Measurements from ENCODE around the gene PHACTR1. TPM values are rescaled to one million over a fixed set of nuclear protein-coding genes. Genes with fewer than 3 reads are reported as not detected.

PHACTR1 gene
- total RNA-seq, 2 donors from 2014 or later: 2.8 to 6.3 TPM

DNA sequence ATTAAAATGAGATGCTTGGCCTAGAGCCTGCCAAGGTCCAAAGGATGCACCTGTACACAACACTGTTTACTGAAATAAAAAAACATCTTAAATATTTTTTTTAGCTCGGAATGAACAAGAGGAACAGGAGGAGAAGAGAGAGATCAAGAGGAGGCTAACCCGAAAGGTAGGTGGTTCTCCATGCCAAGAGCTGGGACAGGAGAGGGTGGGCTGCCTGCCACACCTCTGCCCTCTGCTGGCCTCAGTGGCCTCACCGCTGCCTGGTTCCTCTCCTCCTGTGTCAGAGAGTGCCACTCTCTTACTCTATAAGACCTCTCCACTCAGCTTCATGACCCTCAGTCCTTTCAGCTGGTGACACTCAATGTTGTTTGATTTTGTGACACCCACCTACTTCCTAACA lies 561.6 kb downstream of the PHACTR1 start:
- TF ChIP-seq, protein P1, sequence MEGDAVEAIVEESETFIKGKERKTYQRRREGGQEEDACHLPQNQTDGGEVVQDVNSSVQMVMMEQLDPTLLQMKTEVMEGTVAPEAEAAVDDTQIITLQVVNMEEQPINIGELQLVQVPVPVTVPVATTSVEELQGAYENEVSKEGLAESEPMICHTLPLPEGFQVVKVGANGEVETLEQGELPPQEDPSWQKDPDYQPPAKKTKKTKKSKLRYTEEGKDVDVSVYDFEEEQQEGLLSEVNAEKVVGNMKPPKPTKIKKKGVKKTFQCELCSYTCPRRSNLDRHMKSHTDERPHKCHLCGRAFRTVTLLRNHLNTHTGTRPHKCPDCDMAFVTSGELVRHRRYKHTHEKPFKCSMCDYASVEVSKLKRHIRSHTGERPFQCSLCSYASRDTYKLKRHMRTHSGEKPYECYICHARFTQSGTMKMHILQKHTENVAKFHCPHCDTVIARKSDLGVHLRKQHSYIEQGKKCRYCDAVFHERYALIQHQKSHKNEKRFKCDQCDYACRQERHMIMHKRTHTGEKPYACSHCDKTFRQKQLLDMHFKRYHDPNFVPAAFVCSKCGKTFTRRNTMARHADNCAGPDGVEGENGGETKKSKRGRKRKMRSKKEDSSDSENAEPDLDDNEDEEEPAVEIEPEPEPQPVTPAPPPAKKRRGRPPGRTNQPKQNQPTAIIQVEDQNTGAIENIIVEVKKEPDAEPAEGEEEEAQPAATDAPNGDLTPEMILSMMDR (conservative IDR thresholded peaks at IDR 0.05): peak; percentile 87
- H3K27ac Mint-ChIP-seq: no peak overlapping the region
- WGBS, 2 experiments (ENCODE audit: insufficient coverage in 1 of 2, insufficient read length in 1 of 2): 61% methylated on average over 3 of the region's 3 CpGs; no CpG with 5 or more reads in 1 of the 2 experiments

DNA sequence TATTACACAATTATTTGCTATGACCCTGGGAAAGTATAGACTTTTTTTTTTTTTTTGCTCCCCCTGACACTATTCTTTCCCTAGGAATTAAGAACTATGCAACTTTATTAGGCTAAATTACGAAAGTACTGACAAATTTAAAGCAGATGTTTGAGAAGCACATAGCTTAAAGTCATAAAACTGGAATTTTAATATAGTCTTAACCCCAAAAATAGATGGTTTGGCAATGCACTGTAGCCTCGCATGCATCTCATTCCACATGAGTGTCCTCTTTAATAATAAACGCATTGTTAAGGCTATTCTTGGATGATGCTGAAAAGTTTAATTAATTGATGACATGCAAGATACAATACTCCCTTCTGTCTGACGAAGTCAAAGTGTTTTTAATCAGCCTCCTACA lies 562.4 kb downstream of the PHACTR1 start:
- Histone ChIP-seq H3K9me3 (ENCODE audit: control insufficient read depth, low read length) (no peaks in the 10 kb centered on the region), H3K27ac (ENCODE audit: low read depth, low read length) (no peak overlapping the region), H3K9ac (ENCODE audit: extremely low read depth, low read length, poor library complexity, severe bottlenecking) (no peak overlapping the region), H3K27me3 (ENCODE audit: control insufficient read depth, insufficient read depth, low read length, poor library complexity, severe bottlenecking) (no peaks in the 10 kb centered on the region), H3K4me3 (ENCODE audit: low read length) (no peak overlapping the region), H3K36me3 (ENCODE audit: control insufficient read depth, insufficient read depth, low read length) (peaks cover 36% of the 10 kb centered on the region), H3K4me1 (ENCODE audit: control insufficient read depth, insufficient read depth, low read length) (peaks cover 5% of the 10 kb centered on the region)
- Mint-ChIP-seq H3K9me3 (no peaks in the 10 kb centered on the region), H3K27me3 (ENCODE audit: insufficient read depth) (no peaks in the 10 kb centered on the region), H3K27ac (no peak overlapping the region), H3K36me3 (ENCODE audit: low read depth) (no peaks in the 10 kb centered on the region), H3K4me1 (peaks cover 12% of the 10 kb centered on the region), H3K4me3 (no peak overlapping the region)
- DNase-seq: no peak
- 75 to 92% methylated on average over 2 to 4 of the region's 4 CpGs for WGBS, 2 experiments (ENCODE audit: insufficient coverage in 1 of 2, insufficient read length in 1 of 2)
- TF ChIP-seq, protein P1 (conservative IDR thresholded peaks at IDR 0.05): no peak

More for the DNA sequence above, 561.6 kb downstream of the PHACTR1 start:
- no peak overlapping the region for H3K4me3 Mint-ChIP-seq
- H3K4me1 Mint-ChIP-seq: peaks cover 8% of the 10 kb centered on the region
- no peaks in the 10 kb centered on the region for H3K27me3 Mint-ChIP-seq (ENCODE audit: insufficient read depth)
- no peaks in the 10 kb centered on the region for H3K9me3 ChIP-seq (ENCODE audit: control insufficient read depth, low read length)
- no peaks in the 10 kb centered on the region for H3K36me3 Mint-ChIP-seq (ENCODE audit: low read depth)
- H3K27me3 ChIP-seq (ENCODE audit: control insufficient read depth, insufficient read depth, low read length, poor library complexity, severe bottlenecking): no peaks in the 10 kb centered on the region
- peaks cover 5% of the 10 kb centered on the region for H3K4me1 ChIP-seq (ENCODE audit: control insufficient read depth, insufficient read depth, low read length)
- peaks cover 27% of the 10 kb centered on the region for H3K36me3 ChIP-seq (ENCODE audit: control insufficient read depth, insufficient read depth, low read length)
- no peaks in the 10 kb centered on the region for H3K9me3 Mint-ChIP-seq
- H3K27ac ChIP-seq (ENCODE audit: low read depth, low read length): no peak overlapping the region
- peak; percentile 88 for DNase-seq
- H3K9ac ChIP-seq (ENCODE audit: extremely low read depth, low read length, poor library complexity, severe bottlenecking): no peak overlapping the region
- no peak overlapping the region for H3K4me3 ChIP-seq (ENCODE audit: low read length)

DNA sequence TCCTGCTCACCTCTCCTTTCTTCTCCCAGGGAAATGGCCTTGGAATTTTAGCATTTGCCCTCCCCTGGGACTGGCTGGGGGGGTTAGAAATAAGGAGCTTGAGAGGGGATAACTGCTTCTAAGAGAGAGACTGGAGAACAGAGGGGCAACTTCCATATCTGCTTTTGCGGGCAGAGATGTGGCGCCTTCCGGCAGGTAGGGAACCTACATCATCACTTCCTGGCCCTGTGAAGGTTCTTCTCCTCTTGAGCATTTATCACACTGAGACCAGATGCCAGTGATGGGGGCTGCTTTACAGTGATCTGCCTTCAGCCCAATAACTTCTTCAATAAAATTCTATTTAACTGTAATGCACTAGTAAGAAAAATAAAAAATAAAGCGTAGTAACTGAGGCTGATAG lies 563.7 kb downstream of the PHACTR1 start:
- no peaks in the 10 kb centered on the region for H3K27me3 Mint-ChIP-seq (ENCODE audit: insufficient read depth)
- H3K9ac ChIP-seq (ENCODE audit: extremely low read depth, low read length, poor library complexity, severe bottlenecking): no peak overlapping the region
- H3K4me3 ChIP-seq (ENCODE audit: low read length): no peak overlapping the region
- H3K27me3 ChIP-seq (ENCODE audit: control insufficient read depth, insufficient read depth, low read length, poor library complexity, severe bottlenecking): no peaks in the 10 kb centered on the region
- peaks cover 43% of the 10 kb centered on the region for H3K36me3 ChIP-seq (ENCODE audit: control insufficient read depth, insufficient read depth, low read length)
- peak overlapping the region; percentile 61 for H3K27ac Mint-ChIP-seq
- no peak overlapping the region for H3K4me3 Mint-ChIP-seq
- H3K4me1 Mint-ChIP-seq: peaks cover 9% of the 10 kb centered on the region
- H3K9me3 Mint-ChIP-seq: no peaks in the 10 kb centered on the region
- H3K4me1 ChIP-seq (ENCODE audit: control insufficient read depth, insufficient read depth, low read length): peaks cover 5% of the 10 kb centered on the region
- no peak for DNase-seq
- no peak overlapping the region for H3K27ac ChIP-seq (ENCODE audit: low read depth, low read length)
- TF ChIP-seq, protein P1 (conservative IDR thresholded peaks at IDR 0.05): no peak
- H3K36me3 Mint-ChIP-seq (ENCODE audit: low read depth): no peaks in the 10 kb centered on the region
- no peaks in the 10 kb centered on the region for H3K9me3 ChIP-seq (ENCODE audit: control insufficient read depth, low read length)
- WGBS, 2 experiments (ENCODE audit: insufficient coverage in 1 of 2, insufficient read length in 1 of 2): 72% methylated on average over 4 of the region's 4 CpGs; no CpG with 5 or more reads in 1 of the 2 experiments
